NB4 (cell line): ENCODE measurements around the gene SEC16A.

ENCODE experiments used
- DNase-seq: peaks from one replicate; pipeline ENCODE4 v3.0.0; 2010; ENCODE audit warnings: low read depth
- H3K4me3 ChIP-seq: one replicate; pipeline ENCODE4 v1.5.1; 2011; ENCODE audit warnings: mild to moderate bottlenecking, low read depth, low read length, moderate library complexity
- MAX ChIP-seq: IDR thresholded peaks from 2 replicates; pipeline ENCODE4 v1.6.1; 2011; ENCODE audit warnings: low read depth, low read length
- MYC ChIP-seq: IDR thresholded peaks from 2 replicates; pipeline ENCODE4 v1.6.1; 2011; ENCODE audit warnings: low read depth, low read length
- POLR2A ChIP-seq: IDR thresholded peaks from 2 replicates; pipeline ENCODE4 v1.6.1; 2011; ENCODE audit warnings: mild to moderate bottlenecking; ENCODE audit not compliant: insufficient read length; ENCODE audit errors: extremely low read depth
- TF ChIP-seq, protein P1 (sequence below): IDR thresholded peaks from one replicate; pipeline ENCODE4 v1.5.1; 2012; ENCODE audit warnings: low read depth, low read length

Gene SEC16A

GRCh38 chr9:136402067-136402466, 80.8 kb downstream of the SEC16A start:
- DNase-seq, result no peak
- TF ChIP-seq POLR2A (no peak), MAX (no peak), MYC (no peak)
- TF ChIP-seq, protein P1, sequence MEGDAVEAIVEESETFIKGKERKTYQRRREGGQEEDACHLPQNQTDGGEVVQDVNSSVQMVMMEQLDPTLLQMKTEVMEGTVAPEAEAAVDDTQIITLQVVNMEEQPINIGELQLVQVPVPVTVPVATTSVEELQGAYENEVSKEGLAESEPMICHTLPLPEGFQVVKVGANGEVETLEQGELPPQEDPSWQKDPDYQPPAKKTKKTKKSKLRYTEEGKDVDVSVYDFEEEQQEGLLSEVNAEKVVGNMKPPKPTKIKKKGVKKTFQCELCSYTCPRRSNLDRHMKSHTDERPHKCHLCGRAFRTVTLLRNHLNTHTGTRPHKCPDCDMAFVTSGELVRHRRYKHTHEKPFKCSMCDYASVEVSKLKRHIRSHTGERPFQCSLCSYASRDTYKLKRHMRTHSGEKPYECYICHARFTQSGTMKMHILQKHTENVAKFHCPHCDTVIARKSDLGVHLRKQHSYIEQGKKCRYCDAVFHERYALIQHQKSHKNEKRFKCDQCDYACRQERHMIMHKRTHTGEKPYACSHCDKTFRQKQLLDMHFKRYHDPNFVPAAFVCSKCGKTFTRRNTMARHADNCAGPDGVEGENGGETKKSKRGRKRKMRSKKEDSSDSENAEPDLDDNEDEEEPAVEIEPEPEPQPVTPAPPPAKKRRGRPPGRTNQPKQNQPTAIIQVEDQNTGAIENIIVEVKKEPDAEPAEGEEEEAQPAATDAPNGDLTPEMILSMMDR, result no peak
- no peak overlapping the region for H3K4me3 ChIP-seq

DNA sequence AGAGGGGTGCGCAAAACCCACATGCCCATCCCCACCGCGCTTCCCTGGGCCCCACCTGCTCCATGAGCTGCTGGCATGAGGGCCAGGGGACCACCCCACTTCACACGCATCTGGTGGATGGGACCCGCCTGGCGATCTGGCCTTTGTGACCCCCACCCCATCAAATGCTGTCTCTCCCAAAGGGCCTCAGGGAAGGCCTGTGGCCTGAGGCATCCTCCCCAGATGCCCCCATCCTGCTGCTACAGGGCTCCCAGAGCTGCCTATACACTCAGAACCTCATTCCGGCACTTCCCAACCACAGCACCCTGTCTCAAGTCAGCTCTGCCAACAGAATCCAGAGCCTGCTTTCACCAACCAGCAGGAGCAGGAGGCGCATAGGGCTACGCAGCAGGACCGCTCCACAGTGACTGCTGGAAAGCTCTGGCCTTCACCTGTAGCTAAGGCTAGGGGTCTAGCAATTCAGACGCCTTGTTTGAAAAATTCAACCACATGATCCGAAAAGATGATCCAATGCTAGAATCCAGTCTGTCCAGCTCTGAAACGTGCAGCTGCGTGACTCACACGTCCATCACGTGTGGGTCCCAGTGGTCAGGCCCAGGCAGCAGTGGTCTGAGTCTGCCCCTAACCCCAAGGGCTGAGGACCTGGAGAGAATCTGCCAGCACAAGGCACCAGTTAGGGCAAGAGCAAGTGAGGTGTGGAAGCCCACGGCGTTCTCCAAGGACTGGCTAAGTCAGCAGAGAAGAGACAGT, 81.5 kb downstream of the SEC16A start:
- H3K4me3 ChIP-seq, result no peak overlapping the region
- no peak for TF ChIP-seq MAX
- no peak for DNase-seq

- DNase-seq, result peak; percentile 89
- peak; percentile 78 for TF ChIP-seq MYC
- TF ChIP-seq POLR2A, result peak; percentile 65
- 0 out of 2 replicates have a peak, but pooled peaks have one; percentile 35 for TF ChIP-seq MAX
- TF ChIP-seq, protein P1, result peak; percentile 64
- H3K4me3 ChIP-seq, result peak within 1 kb of the TSS; percentile 73
Measured at GRCh38 chr9:136400038-136400834, 82.6 kb downstream of the SEC16A start, which contains the start of gene SNAPC4. Gene SNAPC4 (minus strand): TSS chr9:136400170. CDS start chr9:136398428, 1,742 bp downstream.

DNA sequence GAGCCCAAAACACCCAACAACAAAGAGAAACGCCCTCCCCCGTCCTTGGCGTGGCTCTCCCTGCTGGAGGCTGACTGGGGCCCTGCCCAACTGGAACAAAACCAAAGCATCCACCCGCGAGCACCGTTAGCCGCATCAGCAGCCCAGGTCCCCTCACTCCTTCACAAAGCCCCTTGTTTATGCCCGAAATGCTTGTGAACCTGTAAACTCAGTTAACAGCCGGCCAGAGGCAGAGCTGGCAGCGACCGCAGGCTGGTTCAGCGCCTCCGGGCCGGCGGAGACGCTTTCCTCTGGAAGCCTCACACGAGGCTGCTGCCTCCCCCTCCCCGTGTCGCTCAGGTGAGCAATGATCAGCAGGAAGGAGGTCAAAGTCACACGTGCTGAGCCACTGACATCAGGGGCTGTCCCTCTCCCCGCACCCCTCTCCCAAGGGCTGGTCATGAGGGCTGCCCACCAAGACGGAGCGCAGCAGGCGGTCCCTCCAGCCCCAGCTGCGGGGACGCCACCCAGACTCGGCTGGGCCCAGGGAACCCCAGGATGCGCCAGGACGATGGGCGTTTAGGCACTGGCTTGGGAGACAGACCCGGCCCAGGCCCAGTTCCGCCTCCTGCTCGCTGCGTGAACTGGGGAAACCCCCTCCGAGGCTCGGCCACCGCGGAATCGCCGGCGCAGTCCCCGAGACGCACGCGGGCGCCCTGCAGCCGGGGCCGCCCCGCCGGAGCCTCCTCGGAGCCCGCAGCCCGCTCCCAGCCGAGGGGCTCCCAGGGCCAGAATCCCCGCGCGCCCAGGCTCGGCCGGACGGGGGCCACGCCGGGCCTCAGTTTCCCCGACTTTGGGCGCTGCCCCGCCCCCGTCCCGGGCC, 83.4 kb downstream of the SEC16A start:
- TF ChIP-seq, protein P1, result no peak
- no peak for TF ChIP-seq POLR2A
- TF ChIP-seq MAX, result 0 out of 2 replicates have a peak, but pooled peaks have one; percentile 12
- TF ChIP-seq MYC, result no peak
- H3K4me3 ChIP-seq, result peak overlapping the region; percentile 73
- peak; percentile 42 for DNase-seq

DNA sequence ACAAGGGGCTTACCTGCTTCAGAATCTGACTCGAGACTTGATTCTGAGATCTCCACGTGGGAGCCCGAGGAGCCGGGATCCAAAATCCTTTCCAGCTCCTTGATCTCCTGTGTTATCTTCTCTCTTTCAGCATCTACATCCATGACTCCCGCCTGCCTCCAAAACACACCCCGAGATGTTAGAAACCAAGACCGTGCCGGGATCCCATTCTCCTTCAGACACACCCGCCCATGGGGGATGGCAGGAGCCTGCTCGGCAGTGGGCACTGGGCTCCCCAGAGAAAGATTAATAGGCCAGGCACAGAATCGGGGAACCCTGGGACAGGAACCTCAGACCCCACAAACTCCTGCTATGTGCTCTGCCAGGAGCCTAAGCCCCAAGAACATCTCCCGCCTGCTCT, 84.6 kb downstream of the SEC16A start:
- TF ChIP-seq, protein P1, result no peak
- no peak for TF ChIP-seq MAX
- TF ChIP-seq MYC, result no peak
- TF ChIP-seq POLR2A, result no peak
- H3K4me3 ChIP-seq, result peak overlapping the region; percentile 73
- no peak for DNase-seq

DNA sequence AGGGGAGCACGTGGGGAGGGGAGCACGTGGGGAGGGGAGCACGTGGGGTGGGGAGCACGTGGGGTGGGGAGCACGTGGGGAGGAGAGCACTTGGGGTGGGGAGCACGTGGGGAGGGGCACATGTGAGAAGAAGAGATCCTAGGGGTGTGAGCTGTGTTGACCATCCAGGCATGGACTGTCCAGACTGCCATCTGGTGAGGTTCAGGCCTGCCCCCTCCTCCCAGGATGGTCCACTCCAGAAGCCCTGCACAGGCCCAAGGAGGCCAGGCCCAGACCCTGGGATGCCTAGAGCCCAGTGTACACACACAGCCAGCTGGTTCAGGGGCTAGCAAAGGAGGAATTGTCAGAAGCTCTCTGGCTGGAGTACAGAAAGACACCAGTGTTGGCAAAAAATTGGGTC, 85.2 kb downstream of the SEC16A start:
- no peak overlapping the region for H3K4me3 ChIP-seq
- TF ChIP-seq MYC (no peak), MAX (no peak), POLR2A (no peak)
- TF ChIP-seq, protein P1, result no peak
- DNase-seq, result no peak
